GM19468 (cell line): ENCODE data around the gene CD2.

Source experiments
- ATAC-seq: cut with Tn5 transposase; IDR thresholded peaks from one replicate; pipeline ENCODE4 v1.9.1; 2021; ENCODE audit warnings: mild to moderate bottlenecking, moderate library complexity, moderate number of reproducible peaks; ENCODE audit not compliant: unreplicated experiment; ENCODE audit errors: extremely low read depth

CD2 gene

GRCh38 chr1:116771997-116772647 lies 17.9 kb downstream of the CD2 start:
- ATAC-seq: no peak

GRCh38 chr1:116772648-116773045 lies 18.4 kb downstream of the CD2 start:
- ATAC-seq: no peak

DNA sequence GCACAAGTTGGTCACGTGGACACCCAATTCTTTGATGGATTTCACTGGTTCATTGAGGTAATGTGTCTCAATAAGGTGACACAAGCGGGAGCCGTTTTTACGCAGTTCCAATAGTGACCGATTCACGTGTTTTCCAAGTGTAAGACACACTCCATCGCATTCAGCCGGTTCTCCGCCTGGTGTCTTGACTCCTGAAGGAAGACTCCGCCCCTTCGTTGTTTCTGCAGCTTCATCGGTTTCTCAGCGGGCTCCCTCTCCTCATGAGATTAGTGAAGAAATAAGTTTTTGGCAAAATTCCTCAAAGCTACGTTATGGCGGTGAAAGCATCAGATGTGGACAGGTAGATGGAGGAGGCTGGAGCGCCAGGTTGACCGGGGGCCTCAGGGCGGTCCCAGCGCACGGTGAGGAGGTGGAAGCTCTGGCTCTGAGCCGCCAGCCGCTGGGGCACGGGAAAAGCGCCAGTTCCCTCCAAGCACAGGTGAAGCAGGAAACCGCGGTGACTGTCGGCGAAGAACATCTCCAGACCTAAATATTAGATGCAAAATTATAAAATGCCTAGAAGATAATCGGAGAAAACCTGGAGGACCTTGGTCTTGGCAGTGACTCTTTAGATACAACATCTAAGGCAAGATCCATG lies 21.0 kb downstream of the CD2 start:
- no peak for ATAC-seq

DNA sequence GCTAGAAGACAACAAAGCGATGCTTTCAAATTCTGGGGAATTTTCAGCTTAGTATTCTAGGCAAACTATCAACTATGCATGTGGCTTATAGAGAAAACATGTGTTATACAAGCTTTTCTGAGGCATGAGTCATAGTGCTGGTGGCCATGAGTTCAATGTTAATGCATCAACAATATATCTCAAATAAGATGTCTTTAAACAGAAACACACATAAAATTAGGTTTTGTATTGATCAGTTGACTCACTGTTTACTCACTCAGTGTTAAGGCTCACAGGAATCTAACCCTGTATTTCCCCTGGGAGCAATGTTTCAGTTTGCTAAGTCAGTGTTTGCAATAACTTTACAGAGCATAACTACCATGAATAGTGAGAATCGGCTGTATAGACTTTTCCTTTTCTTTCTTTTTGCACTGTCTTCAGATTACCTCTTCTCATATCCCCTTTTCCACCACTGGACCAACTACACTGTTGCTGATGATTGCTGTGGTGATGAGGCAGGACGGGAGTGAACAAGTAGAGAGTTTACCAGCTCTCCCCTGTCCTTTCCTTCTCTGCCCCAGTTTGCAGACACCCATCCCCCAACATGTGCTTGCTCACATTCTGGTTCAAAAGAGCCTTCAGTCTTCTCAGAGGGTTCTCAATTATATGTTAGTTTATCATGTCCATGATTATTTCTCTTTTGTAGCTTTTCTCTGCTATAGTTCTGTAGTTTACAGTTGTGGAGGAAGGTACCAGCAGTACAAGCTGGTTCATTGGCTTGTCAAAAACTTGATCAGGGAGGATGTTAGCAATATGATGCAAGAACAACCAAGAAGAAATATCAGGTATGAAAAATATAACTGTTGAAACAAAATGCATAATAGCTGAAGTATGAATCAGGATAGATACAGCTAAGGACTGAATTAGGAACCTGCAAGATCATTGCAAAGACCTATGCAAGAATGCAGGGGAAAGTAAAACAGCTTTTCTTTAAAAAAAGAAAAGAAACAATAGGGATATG lies 23.9 kb downstream of the CD2 start:
- ATAC-seq: no peak

DNA sequence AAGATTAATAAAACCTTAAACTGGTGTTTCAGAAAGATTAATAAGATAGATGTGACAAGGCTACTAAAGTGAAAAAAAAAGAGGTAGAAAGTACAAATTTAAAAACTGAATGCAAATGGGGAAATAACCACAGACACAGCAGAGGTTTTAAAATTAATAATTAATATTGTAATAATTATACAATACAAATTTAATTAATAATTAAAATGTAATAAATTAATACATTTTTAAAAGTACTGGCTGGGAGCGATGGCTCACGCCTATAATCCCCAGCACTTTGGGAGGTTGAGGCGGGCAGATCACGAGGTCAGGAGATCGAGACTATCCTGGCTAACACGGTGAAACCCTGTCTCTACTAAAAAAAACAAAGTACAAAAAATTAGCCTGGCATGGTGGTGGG lies 26.8 kb downstream of the CD2 start:
- ATAC-seq: no peak

DNA sequence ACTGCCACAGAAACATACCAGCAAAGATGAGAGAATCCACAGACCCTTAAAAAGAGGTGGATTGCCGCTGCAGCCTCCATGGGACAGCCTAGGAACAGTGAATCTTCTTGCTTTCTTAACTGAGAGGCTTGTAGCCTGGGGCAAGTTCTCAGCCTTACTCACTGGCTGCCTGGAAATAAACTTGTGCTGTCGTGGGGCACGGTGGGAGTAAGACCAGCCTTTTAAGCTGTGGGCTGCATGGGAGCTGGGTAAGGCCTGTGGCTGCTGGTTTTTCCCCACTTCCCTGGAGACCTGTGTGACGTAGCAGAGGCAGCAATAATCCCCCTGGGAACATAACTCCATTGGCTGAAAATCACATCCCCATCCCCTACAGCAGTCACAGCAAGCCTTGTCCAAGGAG lies 30.8 kb downstream of the CD2 start:
- no peak for ATAC-seq

DNA sequence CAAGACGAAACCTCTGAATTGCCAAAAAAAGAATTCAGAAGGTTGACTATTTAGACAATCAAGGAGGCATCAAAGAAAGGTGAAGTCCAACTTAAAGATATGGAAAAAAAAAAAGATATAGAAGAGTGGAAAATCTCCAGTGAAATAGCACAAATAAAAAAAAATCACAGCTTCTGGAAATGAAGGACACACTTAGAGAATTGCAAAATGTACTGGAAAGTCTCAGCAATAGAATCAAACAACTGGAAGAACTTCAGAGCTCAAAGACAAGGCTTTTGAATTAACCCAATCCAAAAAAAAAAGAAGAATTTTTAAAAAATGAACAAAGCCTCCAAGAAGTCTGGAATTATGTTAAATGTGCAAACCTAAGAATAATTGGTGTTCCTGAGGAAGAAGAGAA lies 31.8 kb downstream of the CD2 start:
- no peak for ATAC-seq

DNA sequence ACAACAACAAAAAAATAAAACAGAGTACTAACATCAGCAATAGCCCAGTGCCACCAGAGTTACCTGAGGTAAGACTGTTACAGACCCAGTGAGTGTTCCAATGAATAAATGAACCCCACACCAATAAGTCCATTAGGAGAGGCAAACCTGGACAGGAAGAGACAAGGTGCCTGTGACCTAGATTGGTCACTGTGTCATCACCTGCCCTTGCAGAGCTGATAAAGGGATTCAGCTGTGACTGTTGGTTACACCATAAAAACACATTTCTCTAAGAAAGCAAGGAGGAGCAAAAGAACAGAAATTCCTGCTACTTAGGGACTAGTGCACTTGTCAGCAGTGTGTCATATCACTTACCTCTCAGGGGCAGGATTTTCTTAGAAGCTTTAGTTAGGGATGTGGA lies 37.5 kb downstream of the CD2 start:
- ATAC-seq: no peak

DNA sequence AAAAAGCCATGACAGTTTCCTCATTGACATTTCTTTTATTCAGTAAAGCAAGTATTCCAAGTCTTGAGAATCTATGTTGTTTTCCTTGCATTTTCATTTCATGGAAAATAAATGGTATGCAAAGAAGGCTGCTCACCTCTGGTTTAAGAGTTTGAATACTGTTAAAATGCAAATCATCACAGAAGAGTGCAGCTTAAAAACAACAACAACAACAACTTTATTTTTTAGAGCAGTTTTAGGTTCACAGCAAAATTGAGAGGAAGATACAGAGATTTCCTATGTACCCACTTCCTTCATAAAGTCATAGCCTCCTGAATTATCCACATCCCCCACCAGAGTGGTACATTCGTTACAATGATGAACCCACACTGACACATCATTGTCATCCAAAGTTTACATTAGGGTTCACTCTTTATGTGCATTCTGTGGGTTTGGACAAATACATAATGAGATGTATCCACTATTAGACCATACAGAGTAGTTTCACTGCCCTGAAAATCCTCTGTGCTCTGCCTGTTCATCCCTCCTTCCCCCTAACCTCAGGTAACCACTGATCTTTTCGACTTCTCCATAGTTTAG lies 39.2 kb downstream of the CD2 start:
- ATAC-seq: no peak

- no peak for ATAC-seq
Measured at GRCh38 chr1:116794371-116794770, 40.1 kb downstream of the CD2 start.

GRCh38 chr1:116794804-116795481 lies 40.7 kb downstream of the CD2 start:
- ATAC-seq: peak; percentile 69

DNA sequence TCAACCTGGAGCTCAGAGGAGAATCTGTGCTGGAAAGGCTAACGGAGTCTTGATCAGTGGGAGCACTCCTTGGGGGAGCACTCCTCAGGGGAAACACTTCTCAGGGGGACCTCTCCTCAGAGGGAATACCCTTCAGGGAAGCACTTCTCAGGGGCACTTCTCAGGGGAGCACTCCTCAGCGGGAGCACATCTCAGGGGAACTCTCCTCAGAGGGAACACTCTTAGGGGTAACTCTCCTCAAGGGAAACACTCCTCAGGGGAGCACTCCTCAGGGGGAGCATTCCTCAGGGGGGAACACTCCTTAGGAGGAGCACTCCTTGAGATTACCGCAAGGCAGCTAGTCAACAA lies 41.2 kb downstream of the CD2 start:
- ATAC-seq: no peak

- ATAC-seq: no peak
Measured at GRCh38 chr1:116804736-116805135, 50.5 kb downstream of the CD2 start.

- ATAC-seq: no peak
Measured at GRCh38 chr1:116805398-116805797, 51.2 kb downstream of the CD2 start.

DNA sequence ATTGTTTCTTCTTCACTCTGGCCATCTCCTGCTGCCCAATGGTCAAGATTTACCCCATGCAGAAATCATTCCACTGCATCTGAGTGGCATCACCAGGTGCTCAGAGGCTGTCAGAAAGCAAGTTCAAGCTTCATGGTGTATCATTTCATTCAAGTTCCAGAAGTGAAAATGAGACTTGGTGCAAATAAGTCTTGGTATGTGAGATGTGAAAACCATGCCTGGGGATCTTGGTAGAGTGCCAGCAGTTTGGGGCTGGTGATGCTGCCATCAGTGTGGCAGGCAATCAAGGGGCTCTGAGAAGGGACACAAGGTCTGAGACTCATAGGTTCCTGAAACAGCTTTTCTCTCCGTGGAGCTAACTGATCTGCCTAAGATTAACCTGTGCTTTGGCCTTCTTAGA lies 52.0 kb downstream of the CD2 start:
- ATAC-seq: no peak

GRCh38 chr1:116806671-116807070 lies 52.4 kb downstream of the CD2 start:
- ATAC-seq: no peak

- no peak for ATAC-seq
Measured at GRCh38 chr1:116807394-116808199, 53.4 kb downstream of the CD2 start.

DNA sequence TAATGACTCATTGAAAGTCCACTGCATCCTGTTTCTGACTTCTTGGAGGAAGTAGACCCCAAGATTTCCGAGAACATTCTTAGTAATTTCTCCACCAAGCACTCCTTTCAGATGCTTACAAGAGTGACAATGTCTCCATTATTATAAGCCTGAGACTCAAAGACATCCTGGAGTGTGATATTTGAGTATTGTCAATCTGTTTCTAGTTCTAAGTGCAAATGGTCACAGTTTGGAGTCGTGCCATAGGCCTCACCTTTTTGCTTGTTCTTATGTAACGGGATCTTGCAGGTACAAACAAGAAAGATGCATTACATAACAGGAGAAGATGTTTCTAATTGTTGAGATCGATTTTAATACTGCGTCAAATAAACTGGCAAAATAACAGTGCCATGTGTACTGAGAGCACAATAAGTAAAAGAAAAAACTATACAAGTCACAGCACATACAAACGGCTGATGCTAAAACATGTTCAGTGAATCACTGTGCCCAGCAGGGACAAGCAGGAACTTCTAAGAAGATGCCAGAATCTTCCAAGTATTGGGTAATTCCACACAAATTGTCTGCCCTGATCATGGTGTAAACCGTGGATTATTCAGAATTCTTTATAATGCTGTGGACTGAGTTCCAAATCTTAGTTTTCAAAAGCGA lies 54.1 kb downstream of the CD2 start:
- ATAC-seq: no peak
